ENCODE data around the gene PALLD. TPM values are rescaled to one million over a fixed set of nuclear protein-coding genes. Genes with fewer than 3 reads are reported as not detected.

PALLD gene
- total RNA-seq, 1 donor from 2014 or later: 25.0 TPM

GRCh38 chr4:168854350-168854921 lies 357.6 kb downstream of the PALLD start:
- DNase-seq: no peak

DNA sequence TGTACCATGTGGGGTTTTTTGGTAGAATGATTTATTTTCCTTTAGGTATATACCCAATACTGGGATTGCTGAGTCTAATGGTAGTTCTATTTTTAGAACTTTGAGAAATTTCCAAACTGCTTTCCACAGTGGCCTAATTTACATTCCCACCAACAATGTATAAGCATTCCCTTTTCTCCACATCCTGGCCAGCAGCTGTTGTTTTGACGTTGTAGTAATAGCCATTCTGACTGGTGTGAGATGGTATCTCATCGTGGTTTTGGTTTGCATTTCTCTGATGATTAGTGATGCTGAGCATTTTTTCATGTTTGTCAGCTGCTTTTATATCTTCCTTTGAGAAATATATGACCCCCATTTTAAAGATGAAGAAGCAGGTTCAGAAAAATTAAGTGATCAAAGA lies 359.5 kb downstream of the PALLD start:
- DNase-seq: no peak

- DNase-seq: no peak
Observed at GRCh38 chr4:168857009-168857408, 360.2 kb downstream of the PALLD start.

GRCh38 chr4:168857546-168858314 lies 360.9 kb downstream of the PALLD start:
- no peak for DNase-seq

GRCh38 chr4:168859100-168859499 lies 362.2 kb downstream of the PALLD start:
- no peak for DNase-seq

GRCh38 chr4:168859888-168860694 lies 363.2 kb downstream of the PALLD start:
- DNase-seq: no peak

GRCh38 chr4:168860827-168861226 lies 364.0 kb downstream of the PALLD start:
- DNase-seq: no peak

GRCh38 chr4:168863719-168864647 lies 367.1 kb downstream of the PALLD start:
- no peak for DNase-seq

DNA sequence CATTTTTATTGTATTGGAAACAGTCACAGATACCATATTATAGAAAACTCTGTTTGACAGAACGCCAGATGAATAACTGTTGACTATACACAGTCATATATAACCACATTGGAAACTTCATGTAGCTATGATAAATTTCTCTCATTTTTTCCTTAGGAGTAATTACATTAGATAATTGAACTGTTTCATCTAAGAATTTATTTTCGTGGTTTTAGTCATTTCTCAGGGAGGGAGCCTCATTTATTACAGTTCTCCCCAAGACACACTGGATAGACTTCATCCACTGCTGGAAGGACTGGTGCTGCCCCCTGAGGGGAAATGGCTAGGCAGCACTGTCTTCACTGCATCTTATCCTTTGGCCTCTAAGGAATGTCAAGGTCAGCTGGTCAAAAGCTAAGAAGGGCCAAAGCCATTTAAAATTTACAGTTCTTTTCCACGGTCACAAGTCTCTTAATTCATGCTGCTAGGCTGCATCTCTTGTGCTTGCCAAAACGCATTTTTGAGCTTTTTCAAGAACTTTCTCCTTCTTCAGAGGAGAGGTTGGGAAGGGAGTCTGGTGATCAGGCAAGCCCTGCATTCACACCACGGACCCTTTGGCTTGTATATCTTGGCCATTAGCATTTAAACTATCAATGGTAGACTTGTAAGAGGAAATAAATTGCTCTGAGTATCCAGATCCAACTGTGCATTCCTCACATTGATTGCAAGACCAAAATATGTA lies 368.1 kb downstream of the PALLD start:
- DNase-seq: no peak

DNA sequence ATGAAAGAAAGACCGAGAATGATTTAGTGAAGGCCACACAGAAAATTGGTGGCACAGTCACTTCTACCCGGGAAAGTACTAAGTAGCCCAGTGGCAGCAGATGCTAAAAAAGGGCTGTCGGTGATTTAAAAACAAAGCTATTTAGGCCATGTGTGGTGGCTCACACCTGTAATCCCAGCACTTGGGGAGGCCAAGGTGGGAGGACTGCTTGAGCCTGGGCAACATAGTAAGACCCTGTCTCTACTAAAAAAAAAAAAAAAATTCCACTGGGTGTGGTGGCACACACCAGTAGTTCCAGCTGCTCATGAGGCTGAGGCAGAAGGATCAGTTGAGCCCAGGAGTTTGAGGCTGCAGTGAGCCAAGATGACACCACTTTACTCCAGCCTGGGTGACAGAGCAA lies 369.0 kb downstream of the PALLD start:
- DNase-seq: no peak

- no peak for DNase-seq
Observed at GRCh38 chr4:168866635-168867034, 369.8 kb downstream of the PALLD start.

- no peak for DNase-seq
Observed at GRCh38 chr4:168867128-168867527, 370.3 kb downstream of the PALLD start.

GRCh38 chr4:168868044-168868781 lies 371.4 kb downstream of the PALLD start:
- no peak for DNase-seq

- DNase-seq: no peak
Observed at GRCh38 chr4:168868802-168869201, 371.9 kb downstream of the PALLD start.

DNA sequence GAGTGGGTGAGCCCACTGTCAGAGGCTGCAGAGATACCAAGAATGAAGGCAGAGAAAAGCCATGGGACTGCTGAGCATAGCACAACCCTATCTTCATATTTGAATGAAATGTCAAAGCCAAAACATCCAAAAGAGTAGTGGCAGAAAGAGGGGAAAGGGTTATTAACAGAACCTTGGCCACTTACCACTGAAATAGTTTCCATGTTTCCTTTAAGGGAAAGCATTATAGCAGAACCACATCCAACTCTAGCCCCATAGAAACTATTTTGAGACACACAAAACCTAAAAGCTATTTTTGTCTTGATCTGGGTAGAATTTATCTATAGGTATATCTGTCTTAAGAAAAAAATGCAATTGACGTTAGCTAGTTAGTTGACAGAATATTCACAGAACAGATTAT lies 373.2 kb downstream of the PALLD start:
- DNase-seq: no peak

DNA sequence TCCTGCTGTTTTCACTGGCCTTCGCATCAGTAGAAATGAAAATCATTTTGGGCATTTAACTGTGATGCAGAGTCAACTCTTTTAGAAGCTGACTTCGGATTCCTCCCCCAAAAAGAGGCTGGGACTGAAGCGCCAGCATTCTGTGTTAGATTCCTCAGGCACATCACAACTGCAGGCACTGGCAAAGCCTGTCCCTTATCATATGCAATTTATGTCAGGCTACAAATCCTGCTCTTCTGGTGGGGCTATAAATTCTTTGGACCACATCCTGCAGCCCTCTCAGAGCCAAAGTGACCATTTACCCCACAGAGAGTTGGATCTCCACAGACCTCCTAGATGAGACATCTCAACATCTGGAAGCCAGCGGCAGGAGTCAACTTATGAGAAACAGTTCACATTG lies 374.8 kb downstream of the PALLD start:
- no peak for DNase-seq

GRCh38 chr4:168874083-168874482 lies 377.2 kb downstream of the PALLD start:
- DNase-seq: no peak

GRCh38 chr4:168876106-168876505 lies 379.3 kb downstream of the PALLD start:
- DNase-seq: no peak

DNA sequence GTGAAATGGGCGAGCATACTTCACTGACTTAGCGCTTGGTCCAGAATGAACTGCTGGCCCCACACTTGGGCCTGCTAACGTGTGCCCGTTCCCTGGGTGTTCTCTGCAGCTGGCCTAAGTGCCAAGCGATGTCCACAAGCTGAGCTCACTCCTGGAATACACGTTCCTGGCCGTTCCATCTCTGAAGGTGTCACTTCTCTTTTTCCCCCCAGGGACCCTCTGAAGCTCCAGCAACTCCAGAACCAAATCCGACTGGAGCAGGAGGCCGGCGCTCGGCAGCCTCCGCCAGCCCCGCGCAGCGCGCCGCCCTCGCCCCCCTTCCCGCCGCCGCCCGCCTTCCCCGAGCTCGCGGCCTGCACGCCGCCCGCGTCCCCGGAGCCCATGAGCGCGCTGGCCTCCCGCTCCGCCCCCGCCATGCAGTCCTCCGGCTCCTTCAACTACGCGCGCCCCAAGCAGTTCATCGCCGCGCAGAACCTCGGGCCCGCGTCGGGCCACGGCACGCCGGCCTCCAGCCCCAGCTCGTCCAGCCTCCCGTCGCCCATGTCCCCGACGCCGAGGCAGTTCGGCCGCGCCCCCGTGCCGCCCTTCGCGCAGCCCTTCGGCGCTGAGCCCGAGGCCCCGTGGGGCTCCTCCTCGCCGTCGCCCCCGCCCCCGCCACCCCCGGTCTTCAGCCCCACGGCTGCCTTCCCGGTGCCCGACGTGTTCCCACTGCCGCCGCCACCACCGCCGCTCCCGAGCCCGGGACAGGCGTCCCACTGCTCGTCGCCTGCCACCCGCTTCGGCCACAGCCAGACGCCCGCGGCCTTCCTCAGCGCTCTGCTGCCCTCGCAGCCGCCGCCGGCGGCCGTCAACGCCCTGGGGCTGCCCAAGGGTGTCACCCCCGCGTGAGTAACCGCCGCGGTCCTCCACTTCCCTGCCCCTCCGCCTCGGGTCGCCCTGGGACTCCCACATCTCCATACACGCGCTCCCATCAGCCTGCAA lies 380.9 kb downstream of the PALLD start:
- no peak for DNase-seq

GRCh38 chr4:168878623-168879022 lies 381.8 kb downstream of the PALLD start:
- no peak for DNase-seq

Measured in occipital lobe (tissue), 2 donors.